Activated naive CD8-positive, alpha-beta T cell treated with anti-CD3 and anti-CD28 coated beads, Interleukin-2, amount 10 ng/mL, durations not matched to agents 7 days and 5 days (primary cell): Measurements from ENCODE around the gene ONECUT3. TPM values are rescaled to one million over a fixed set of nuclear protein-coding genes. Genes with fewer than 3 reads are reported as not detected.
"Not testable (repeated sequence)": the region's sequence is repeated elsewhere in the genome, so short reads cannot be mapped to it uniquely, and the experiment has no call there.

ENCODE experiments used
- ATAC-seq: fragments of 150-1000 bp; cut with Tn5 transposase; one replicate; pipeline ENCODE4 v1.10.0; 2021; ENCODE audit warnings: low read depth, moderate library complexity
- POLR2A ChIA-PET: fragments of 350-600 bp; sonication (Branson Sonifier 250); formaldehyde crosslinking; loops from one replicate; lab custom pipeline; 2021; ENCODE audit warnings: antibody characterized with exemption; lab: Charles Lee
- DNase-seq: peaks from one replicate; pipeline ENCODE4 v3.0.0; 2021
- H3K27ac Mint-ChIP-seq: one replicate; pipeline ENCODE4 v1.8.0; 2022; ENCODE audit warnings: mild to moderate bottlenecking, mixed read lengths
- H3K27me3 Mint-ChIP-seq: one replicate; pipeline ENCODE4 v1.8.0; 2022; ENCODE audit warnings: mild to moderate bottlenecking, moderate library complexity, mixed read lengths
- H3K36me3 Mint-ChIP-seq: one replicate; pipeline ENCODE4 v1.8.0; 2021; ENCODE audit warnings: mild to moderate bottlenecking, mixed read lengths
- H3K4me1 Mint-ChIP-seq: one replicate; pipeline ENCODE4 v1.8.0; 2021; ENCODE audit warnings: mixed read lengths
- H3K4me3 Mint-ChIP-seq: one replicate; pipeline ENCODE4 v1.8.0; 2022; ENCODE audit warnings: mild to moderate bottlenecking, moderate library complexity, mixed read lengths
- H3K9me3 Mint-ChIP-seq: one replicate; pipeline ENCODE4 v1.8.0; 2021; ENCODE audit warnings: mixed read lengths
- total RNA-seq, 2 experiments: library from RNA; stranded (reverse); gene quantifications; one replicate each; pipeline ENCODE4 v1.2.3, GENCODE V29; 2021

Gene ONECUT3
- total RNA-seq, 2 experiments from 2014 or later, result not detected

- Mint-ChIP-seq H3K9me3 (no peaks in the 10 kb centered on the region), H3K27ac (no peak overlapping the region), H3K4me1 (peaks cover 3% of the 10 kb centered on the region), H3K27me3 (peaks cover 2% of the 10 kb centered on the region), H3K36me3 (no peaks in the 10 kb centered on the region), H3K4me3 (no peak overlapping the region)
- POLR2A ChIA-PET, result no interaction called here
- no peak for DNase-seq
- ATAC-seq, result no peak
These were observed 36.1 kb downstream of the ONECUT3 start for GRCh38 chr19:1789261-1790041.

GRCh38 chr19:1790054-1790792, 36.9 kb downstream of the ONECUT3 start:
- Mint-ChIP-seq H3K27me3 (peaks cover 2% of the 10 kb centered on the region), H3K36me3 (no peaks in the 10 kb centered on the region), H3K4me3 (no peak overlapping the region), H3K4me1 (peaks cover 5% of the 10 kb centered on the region), H3K9me3 (no peaks in the 10 kb centered on the region), H3K27ac (no peak overlapping the region)
- DNase-seq (no peak), ATAC-seq (no peak)
- POLR2A ChIA-PET, result interaction anchor here (0.5 kb wide), 1 partner anchor 197 kb away, joined by 3 read pairs; the partner anchor contains the start of gene MBD3

GRCh38 chr19:1791879-1792278, 38.6 kb downstream of the ONECUT3 start:
- Mint-ChIP-seq H3K36me3 (no peaks in the 10 kb centered on the region), H3K4me1 (peaks cover 7% of the 10 kb centered on the region), H3K27me3 (peaks cover 3% of the 10 kb centered on the region), H3K9me3 (no peaks in the 10 kb centered on the region), H3K27ac (no peak overlapping the region), H3K4me3 (no peak overlapping the region)
- POLR2A ChIA-PET, result no interaction called here
- DNase-seq, result no peak
- no peak for ATAC-seq

- Mint-ChIP-seq H3K4me3 (no peak overlapping the region), H3K4me1 (peaks cover 7% of the 10 kb centered on the region), H3K9me3 (no peaks in the 10 kb centered on the region), H3K36me3 (no peaks in the 10 kb centered on the region), H3K27ac (no peak overlapping the region), H3K27me3 (peaks cover 2% of the 10 kb centered on the region)
- POLR2A ChIA-PET, result interaction anchor here (0.8 kb wide), 1 partner anchor 40 kb away, joined by 3 read pairs; no protein-coding TSS in a partner anchor
- ATAC-seq, result no peak
- no peak for DNase-seq
These were observed 41.3 kb downstream of the ONECUT3 start for GRCh38 chr19:1794424-1795172.

- no peak overlapping the region for H3K27ac Mint-ChIP-seq
- POLR2A ChIA-PET, result no interaction called here
These were observed 43.3 kb downstream of the ONECUT3 start for GRCh38 chr19:1796395-1797142.

GRCh38 chr19:1797313-1797712, 44.0 kb downstream of the ONECUT3 start:
- H3K27me3 Mint-ChIP-seq, H3K4me3 Mint-ChIP-seq, DNase-seq, H3K9me3 Mint-ChIP-seq, H3K27ac Mint-ChIP-seq, H3K4me1 Mint-ChIP-seq, ATAC-seq, POLR2A ChIA-PET, H3K36me3 Mint-ChIP-seq: not testable (repeated sequence)

More at GRCh38 chr19:1796395-1797142, 43.3 kb downstream of the ONECUT3 start:
- H3K4me1 Mint-ChIP-seq, result peaks cover 7% of the 10 kb centered on the region
- no peak for DNase-seq
- peaks cover 2% of the 10 kb centered on the region for H3K27me3 Mint-ChIP-seq
- peak overlapping the region; percentile 30 for H3K4me3 Mint-ChIP-seq
- H3K9me3 Mint-ChIP-seq, result no peaks in the 10 kb centered on the region
- H3K36me3 Mint-ChIP-seq, result peaks cover 4% of the 10 kb centered on the region
- ATAC-seq, result no peak

GRCh38 chr19:1799695-1800342, 46.5 kb downstream of the ONECUT3 start:
- DNase-seq, result no peak

GRCh38 chr19:1804858-1805257, 51.6 kb downstream of the ONECUT3 start:
- Mint-ChIP-seq H3K27me3 (no peaks in the 10 kb centered on the region), H3K4me3 (no peak overlapping the region), H3K27ac (no peak overlapping the region), H3K4me1 (no peaks in the 10 kb centered on the region), H3K9me3 (no peaks in the 10 kb centered on the region), H3K36me3 (peaks cover 9% of the 10 kb centered on the region)
- DNase-seq (no peak), ATAC-seq (no peak)
- POLR2A ChIA-PET, result no interaction called here

More at GRCh38 chr19:1799695-1800342, 46.5 kb downstream of the ONECUT3 start:
- no peaks in the 10 kb centered on the region for H3K9me3 Mint-ChIP-seq
- POLR2A ChIA-PET, result interaction anchor here (0.8 kb wide), 1 partner anchor 145 kb away, joined by 4 read pairs; no protein-coding TSS in a partner anchor
- ATAC-seq, result no peak
- H3K27me3 Mint-ChIP-seq, result peaks cover 2% of the 10 kb centered on the region
- peaks cover 9% of the 10 kb centered on the region for H3K36me3 Mint-ChIP-seq
- no peak overlapping the region for H3K4me3 Mint-ChIP-seq
- peaks cover 2% of the 10 kb centered on the region for H3K4me1 Mint-ChIP-seq
- no peak overlapping the region for H3K27ac Mint-ChIP-seq

- no peaks in the 10 kb centered on the region for H3K4me1 Mint-ChIP-seq
- no peaks in the 10 kb centered on the region for H3K27me3 Mint-ChIP-seq
- H3K9me3 Mint-ChIP-seq, result no peaks in the 10 kb centered on the region
- POLR2A ChIA-PET, result no interaction called here
- no peak overlapping the region for H3K4me3 Mint-ChIP-seq
- DNase-seq, result no peak
- no peak for ATAC-seq
- peaks cover 5% of the 10 kb centered on the region for H3K36me3 Mint-ChIP-seq
- no peak overlapping the region for H3K27ac Mint-ChIP-seq
These were observed 52.3 kb downstream of the ONECUT3 start for GRCh38 chr19:1805401-1806183.

GRCh38 chr19:1806184-1807029, 53.1 kb downstream of the ONECUT3 start:
- peaks cover 5% of the 10 kb centered on the region for H3K36me3 Mint-ChIP-seq
- H3K27me3 Mint-ChIP-seq, result no peaks in the 10 kb centered on the region
- no peaks in the 10 kb centered on the region for H3K9me3 Mint-ChIP-seq
- DNase-seq (no peak), ATAC-seq (no peak)
- H3K4me1 Mint-ChIP-seq, result peaks cover 1% of the 10 kb centered on the region
- no peak overlapping the region for H3K4me3 Mint-ChIP-seq
- POLR2A ChIA-PET, result no interaction called here
- no peak overlapping the region for H3K27ac Mint-ChIP-seq

GRCh38 chr19:1807030-1807694, 53.9 kb downstream of the ONECUT3 start:
- Mint-ChIP-seq H3K9me3 (no peaks in the 10 kb centered on the region), H3K27ac (no peak overlapping the region), H3K36me3 (peaks cover 5% of the 10 kb centered on the region), H3K4me3 (no peak overlapping the region), H3K27me3 (no peaks in the 10 kb centered on the region), H3K4me1 (peaks cover 3% of the 10 kb centered on the region)
- POLR2A ChIA-PET, result no interaction called here
- DNase-seq, result no peak
- ATAC-seq, result no peak
